ENCODE data around the gene NNT. TPM values are rescaled to one million over a fixed set of nuclear protein-coding genes. Genes with fewer than 3 reads are reported as not detected.
A peak's percentile ranks its signal among the peaks of the same experiment; 100 is the strongest.

Gene NNT
- total and polyA plus RNA-seq, 9 of the 15 experiments (the other 6 are each of a cell fraction or from before 2014, with no cell fraction given): 21.9 to 68.6 (median 42.2) TPM

GRCh38 chr5:43601454-43602260, 1.3 kb upstream of the NNT start (continued):
- TF ChIP-seq, protein P1, sequence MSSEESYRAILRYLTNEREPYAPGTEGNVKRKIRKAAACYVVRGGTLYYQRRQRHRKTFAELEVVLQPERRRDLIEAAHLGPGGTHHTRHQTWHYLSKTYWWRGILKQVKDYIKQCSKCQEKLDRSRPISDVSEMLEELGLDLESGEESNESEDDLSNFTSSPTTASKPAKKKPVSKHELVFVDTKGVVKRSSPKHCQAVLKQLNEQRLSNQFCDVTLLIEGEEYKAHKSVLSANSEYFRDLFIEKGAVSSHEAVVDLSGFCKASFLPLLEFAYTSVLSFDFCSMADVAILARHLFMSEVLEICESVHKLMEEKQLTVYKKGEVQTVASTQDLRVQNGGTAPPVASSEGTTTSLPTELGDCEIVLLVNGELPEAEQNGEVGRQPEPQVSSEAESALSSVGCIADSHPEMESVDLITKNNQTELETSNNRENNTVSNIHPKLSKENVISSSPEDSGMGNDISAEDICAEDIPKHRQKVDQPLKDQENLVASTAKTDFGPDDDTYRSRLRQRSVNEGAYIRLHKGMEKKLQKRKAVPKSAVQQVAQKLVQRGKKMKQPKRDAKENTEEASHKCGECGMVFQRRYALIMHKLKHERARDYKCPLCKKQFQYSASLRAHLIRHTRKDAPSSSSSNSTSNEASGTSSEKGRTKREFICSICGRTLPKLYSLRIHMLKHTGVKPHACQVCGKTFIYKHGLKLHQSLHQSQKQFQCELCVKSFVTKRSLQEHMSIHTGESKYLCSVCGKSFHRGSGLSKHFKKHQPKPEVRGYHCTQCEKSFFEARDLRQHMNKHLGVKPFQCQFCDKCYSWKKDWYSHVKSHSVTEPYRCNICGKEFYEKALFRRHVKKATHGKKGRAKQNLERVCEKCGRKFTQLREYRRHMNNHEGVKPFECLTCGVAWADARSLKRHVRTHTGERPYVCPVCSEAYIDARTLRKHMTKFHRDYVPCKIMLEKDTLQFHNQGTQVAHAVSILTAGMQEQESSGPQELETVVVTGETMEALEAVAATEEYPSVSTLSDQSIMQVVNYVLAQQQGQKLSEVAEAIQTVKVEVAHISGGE (CRISPR knock-in tag; IDR thresholded peaks at IDR 0.05): peak in 1 of 3 experiments; percentile 33; a peak in 1 of 6 replicates
- TF ChIP-seq HCFC1 (IDR thresholded peaks at IDR 0.05; ENCODE audit: low read depth, low read length) (no peak), MTA3 (IDR thresholded peaks at IDR 0.05; ENCODE audit: borderline replicate concordance) (no peak), ATF4 (CRISPR knock-in tag; IDR thresholded peaks at IDR 0.05) (0 out of 2 replicates have a peak, but pooled peaks have one; percentile 41), SUPT5H (IDR thresholded peaks at IDR 0.05) (0 out of 2 replicates have a peak, but pooled peaks have one; percentile 6), MLLT1 (IDR thresholded peaks at IDR 0.05) (0 out of 4 replicates have a peak, but pooled peaks of 1 of the 2 experiments have one; percentile 16), DPF2 (IDR thresholded peaks at IDR 0.05) (0 out of 2 replicates have a peak, but pooled peaks have one; percentile 13), SIN3A (IDR thresholded peaks at IDR 0.05; ENCODE audit: borderline replicate concordance in 2 of 2, control insufficient read depth in 1 of 2, low read depth in 2 of 2, low read length in 2 of 2) (peak in 1 of 2 experiments; percentile 41; a peak in 1 of 4 replicates), SRSF1 (IDR thresholded peaks at IDR 0.05; ENCODE audit: low read depth, low read length) (0 out of 2 replicates have a peak, but pooled peaks have one; percentile 30), XRCC3 (IDR thresholded peaks at IDR 0.05) (no peak), GTF2E2 (tag; IDR thresholded peaks at IDR 0.05) (0 out of 2 replicates have a peak, but pooled peaks have one; percentile 24), TAF9B (IDR thresholded peaks at IDR 0.05; ENCODE audit: partially characterized antibody) (peak; percentile 17)

All from K562 (cell line).